ENCODE measurements around the gene ERVFRD-1. TPM values are rescaled to one million over a fixed set of nuclear protein-coding genes. Genes with fewer than 3 reads are reported as not detected.

ERVFRD-1 gene
- total and polyA plus RNA-seq, 12 donors = 0.01 to 0.23 (median 0.09) TPM; not detected in 8

- Histone ChIP-seq H3K9me3 (no peaks in the 10 kb centered on the region), H3K27ac (no peak overlapping the region), H3K4me3 (no peak overlapping the region), H3K4me1 (peaks cover 0 to 19% (median 8%) of the 10 kb centered on the region in 9 donors), H3K27me3 (no peaks in the 10 kb centered on the region), H3K36me3 (no peaks in the 10 kb centered on the region)
- TF ChIP-seq CTCF (IDR thresholded peaks at IDR 0.05) = no peak
- ATAC-seq (no peak), DNase-seq (no peak)
- intact Hi-C loops (cut with DNase I) = no loop called here
Measured at GRCh38 chr6:11108726-11109125, 2.8 kb downstream of the ERVFRD-1 start.

- Histone ChIP-seq H3K9me3 (peaks cover 0 to 11% (median 0%) of the 10 kb centered on the region in 11 donors), H3K36me3 (peaks cover 0 to 5% (median 0%) of the 10 kb centered on the region in 9 donors), H3K4me1 (peaks cover 0 to 13% (median 0%) of the 10 kb centered on the region in 9 donors), H3K4me3 (no peak overlapping the region), H3K27ac (no peak overlapping the region), H3K27me3 (no peaks in the 10 kb centered on the region)
- DNase-seq (no peak), ATAC-seq (no peak)
- whole genome bisulfite sequencing, 2 donors = 86 to 87% methylated on average over 5 of the region's 5 CpGs
- TF ChIP-seq CTCF (IDR thresholded peaks at IDR 0.05) = no peak
- intact Hi-C loops (cut with DNase I) = no loop called here
Measured at GRCh38 chr6:11103065-11103464, 8.5 kb downstream of the ERVFRD-1 start.

GRCh38 chr6:11101417-11101816, 10.1 kb downstream of the ERVFRD-1 start:
- intact Hi-C loops (cut with DNase I) = no loop called here
- H3K9me3 ChIP-seq = peaks cover 0 to 11% (median 0%) of the 10 kb centered on the region in 11 donors
- no peak for DNase-seq
- peaks cover 0 to 5% (median 0%) of the 10 kb centered on the region in 9 donors for H3K36me3 ChIP-seq
- H3K4me1 ChIP-seq = peaks cover 0 to 9% (median 0%) of the 10 kb centered on the region in 9 donors
- WGBS, 2 donors = 96 to 99% methylated on average over 5 of the region's 5 CpGs
- H3K27ac ChIP-seq = no peak overlapping the region
- no peak overlapping the region for H3K4me3 ChIP-seq
- TF ChIP-seq CTCF (IDR thresholded peaks at IDR 0.05) = no peak
- no peak for ATAC-seq
- H3K27me3 ChIP-seq = no peaks in the 10 kb centered on the region

GRCh38 chr6:11098004-11098403, 13.5 kb downstream of the ERVFRD-1 start:
- TF ChIP-seq CTCF (IDR thresholded peaks at IDR 0.05) = no peak
- peaks cover 0 to 5% (median 0%) of the 10 kb centered on the region in 9 donors for H3K36me3 ChIP-seq
- no peak overlapping the region for H3K4me3 ChIP-seq
- H3K4me1 ChIP-seq = peaks cover 0 to 27% (median 14%) of the 10 kb centered on the region in 9 donors
- intact Hi-C loops (cut with DNase I) = no loop called here
- H3K27me3 ChIP-seq = no peaks in the 10 kb centered on the region
- DNase-seq (no peak), ATAC-seq (no peak)
- peaks cover 0 to 11% (median 0%) of the 10 kb centered on the region in 11 donors for H3K9me3 ChIP-seq
- no peak overlapping the region for H3K27ac ChIP-seq
- WGBS, 2 donors = 94 to 97% methylated on average over 1 of the region's 1 CpG
